CD4-positive, alpha-beta memory T cell (primary cell): Measurements from ENCODE around the gene MUL1. TPM values are rescaled to one million over a fixed set of nuclear protein-coding genes. Genes with fewer than 3 reads are reported as not detected.

ENCODE experiments used
- CTCF ChIA-PET: fragments of 350-600 bp; sonication (Branson Sonifier 250); formaldehyde crosslinking; loops from one replicate; lab custom pipeline; 2021; ENCODE audit warnings: inconsistent platforms; ENCODE audit not compliant: partially characterized antibody; lab: Charles Lee
- POLR2A ChIA-PET: fragments of 350-600 bp; sonication (Branson Sonifier 250); formaldehyde crosslinking; loops from one replicate; lab custom pipeline; 2021; ENCODE audit not compliant: partially characterized antibody; lab: Charles Lee
- DNase-seq, 5 donors: peaks; one replicate each; pipeline versions ENCODE4 v3.0.0 to v3.0.0-alpha.2; 2020 to 2022; ENCODE audit warnings: mixed read lengths in 1 of 5
- H3K27ac ChIP-seq: one replicate; pipeline ENCODE4 v1.7.0; 2013; ENCODE audit warnings: low read depth, low read length
- H3K27me3 ChIP-seq: 2 replicates; pipeline ENCODE4 v1.7.0; 2013; ENCODE audit warnings: mild to moderate bottlenecking, low read length, moderate library complexity; ENCODE audit not compliant: insufficient read depth
- H3K36me3 ChIP-seq: 2 replicates; pipeline ENCODE4 v1.7.0; 2013; ENCODE audit warnings: mild to moderate bottlenecking, low read length, moderate library complexity; ENCODE audit not compliant: insufficient read depth
- H3K4me1 ChIP-seq: 2 replicates; pipeline ENCODE4 v1.7.0; 2013; ENCODE audit warnings: mild to moderate bottlenecking, low read length, moderate library complexity; ENCODE audit not compliant: insufficient read depth
- H3K4me3 ChIP-seq, 2 donors: one replicate each; pipeline ENCODE4 v1.7.0; 2013; ENCODE audit warnings: low read length in 2 of 2, mild to moderate bottlenecking in 1 of 2
- H3K9me3 ChIP-seq, 2 donors: one replicate each; pipeline ENCODE4 v1.7.0; 2013; ENCODE audit warnings: low read length in 2 of 2, control low read depth in 1 of 2; ENCODE audit not compliant: control insufficient read depth in 1 of 2
- H3K27ac Mint-ChIP-seq, 7 donors: one replicate each; pipeline ENCODE4 v1.8.0; 2020 to 2021; ENCODE audit warnings: mixed read lengths in 7 of 7, mild to moderate bottlenecking in 6 of 7, inconsistent platforms in 3 of 7, moderate library complexity in 3 of 7
- H3K27me3 Mint-ChIP-seq, 2 donors: one replicate each; pipeline ENCODE4 v1.8.0; 2020 to 2021; ENCODE audit warnings: mixed read lengths in 2 of 2
- H3K36me3 Mint-ChIP-seq, 2 donors: one replicate each; pipeline ENCODE4 v1.8.0; 2020 to 2021; ENCODE audit warnings: mixed read lengths in 2 of 2, inconsistent platforms in 1 of 2, mild to moderate bottlenecking in 1 of 2
- H3K4me1 Mint-ChIP-seq, 4 donors: one replicate each; pipeline ENCODE4 v1.8.0; 2020 to 2021; ENCODE audit warnings: mixed read lengths in 4 of 4, mild to moderate bottlenecking in 1 of 4
- H3K4me3 Mint-ChIP-seq, 8 donors: one replicate each; pipeline ENCODE4 v1.8.0; 2020 to 2021; ENCODE audit warnings: mixed read lengths in 8 of 8, mild to moderate bottlenecking in 7 of 8, moderate library complexity in 6 of 8, inconsistent platforms in 3 of 8
- H3K9me3 Mint-ChIP-seq, 8 donors: one replicate each; pipeline ENCODE4 v1.8.0; 2020 to 2021; ENCODE audit warnings: mixed read lengths in 8 of 8, mild to moderate bottlenecking in 5 of 8, inconsistent platforms in 3 of 8, moderate library complexity in 1 of 8
- intact Hi-C: fragments of 100-400 bp; cut with micrococcal nuclease; formaldehyde crosslinking; loops from one replicate; pipeline ENCODE4 v1.15.1; 2023
- polyA plus RNA-seq, 2 donors: library from polyadenylated mRNA; unstranded; fragments of 300-500 nt; fragmentation: Illumina TruSeq; gene quantifications; one replicate each; pipeline ENCODE4 v1.2.3, GENCODE V29; 2021
- total RNA-seq, 2 experiments: library from RNA; stranded (reverse); gene quantifications; one replicate each; pipeline ENCODE4 v1.2.3, GENCODE V29; 2021

MUL1 gene
- total and polyA plus RNA-seq, 4 experiments from 2014 or later, result 21.4 to 44.4 (median 26.3) TPM

DNA sequence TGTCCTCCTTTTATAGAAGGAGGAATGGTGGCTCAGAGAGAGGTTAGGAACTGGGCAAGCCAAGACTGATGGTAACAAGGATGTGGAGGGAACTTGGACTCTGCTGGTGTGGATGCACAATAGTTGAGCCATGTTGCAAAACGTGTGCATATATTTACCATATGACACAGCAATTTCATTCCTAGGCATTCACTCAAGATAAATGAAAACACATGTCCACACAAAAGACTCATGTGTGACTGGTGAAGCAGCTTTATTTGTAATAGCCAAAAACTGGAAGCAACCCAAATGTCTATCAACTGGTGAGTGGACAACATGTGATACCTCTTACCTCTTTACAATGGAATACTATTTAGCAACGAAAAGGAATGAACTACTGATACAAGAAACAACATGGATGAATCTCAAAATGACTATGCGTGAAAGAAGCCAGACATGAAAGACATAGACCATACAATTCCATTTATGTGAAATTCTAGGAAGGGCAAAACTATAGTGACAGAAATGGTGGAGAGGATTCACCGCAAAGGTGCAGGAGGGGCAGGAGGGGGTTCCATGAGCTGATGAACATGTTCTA, 58.1 kb downstream of the MUL1 start:
- ChIA-PET POLR2A (no interaction called here), CTCF (no interaction called here)
- Mint-ChIP-seq H3K4me1 (no peaks in the 10 kb centered on the region), H3K4me3 (no peak overlapping the region), H3K36me3 (no peaks in the 10 kb centered on the region), H3K9me3 (no peaks in the 10 kb centered on the region), H3K27me3 (peaks cover 4 to 26% of the 10 kb centered on the region in 2 donors), H3K27ac (no peak overlapping the region)
- no peak overlapping the region for H3K4me3 ChIP-seq
- H3K4me1 ChIP-seq, result no peaks in the 10 kb centered on the region
- no peaks in the 10 kb centered on the region for H3K9me3 ChIP-seq
- no peaks in the 10 kb centered on the region for H3K27me3 ChIP-seq
- no peaks in the 10 kb centered on the region for H3K36me3 ChIP-seq
- intact Hi-C loops, result no loop called here
- DNase-seq, result no peak
- no peak overlapping the region for H3K27ac ChIP-seq

Other genes with a start within 250 kb of the MUL1 start
- under 1 TPM in 1 of 2 experiments, not detected in 1; 0.17 TPM for gene VWA5B1, start 217.3 kb downstream of the MUL1 start, total RNA-seq
- gene VWA5B1, start 217.3 kb downstream of the MUL1 start, polyA plus RNA-seq, result under 1 TPM in 1 of 2 donors, not detected in 1; 0.11 TPM
- 1 to 10 TPM; 5.5 to 6.5 TPM for gene CAMK2N1, start 21.9 kb downstream of the MUL1 start, total RNA-seq
- under 1 TPM; 0.32 to 0.84 TPM for gene CAMK2N1, start 21.9 kb downstream of the MUL1 start, polyA plus RNA-seq
- gene FAM43B, start 44.4 kb upstream of the MUL1 start, total RNA-seq, result not detected
- not detected for gene FAM43B, start 44.4 kb upstream of the MUL1 start, polyA plus RNA-seq
- gene CDA, start 80.9 kb upstream of the MUL1 start, total RNA-seq, result not detected
- not detected for gene CDA, start 80.9 kb upstream of the MUL1 start, polyA plus RNA-seq
- gene PINK1, start 125.3 kb upstream of the MUL1 start, total RNA-seq, result 10 to 100 TPM; 19.5 to 21.7 TPM
- 10 to 100 TPM; 19.0 to 24.2 TPM for gene PINK1, start 125.3 kb upstream of the MUL1 start, polyA plus RNA-seq
- gene DDOST, start 153.2 kb upstream of the MUL1 start, total RNA-seq, result 100 to 1,000 TPM; 133 to 134 TPM
- 100 to 1,000 TPM; 235 to 405 TPM for gene DDOST, start 153.2 kb upstream of the MUL1 start, polyA plus RNA-seq
- not detected for gene KIF17, start 209.9 kb upstream of the MUL1 start, total RNA-seq
- not detected for gene KIF17, start 209.9 kb upstream of the MUL1 start, polyA plus RNA-seq
- under 1 TPM in 1 of 2 experiments, not detected in 1; 0.38 TPM for gene SH2D5, start 224.6 kb upstream of the MUL1 start, total RNA-seq
- not detected for gene SH2D5, start 224.6 kb upstream of the MUL1 start, polyA plus RNA-seq